Measurements from ENCODE around the gene NOP14. TPM values are rescaled to one million over a fixed set of nuclear protein-coding genes. Genes with fewer than 3 reads are reported as not detected.
"Not testable (repeated sequence)": the region's sequence is repeated elsewhere in the genome, so short reads cannot be mapped to it uniquely, and the experiment has no call there.

Gene NOP14
- polyA plus RNA-seq, 4 donors, result 18.0 to 33.7 (median 30.8) TPM

DNA sequence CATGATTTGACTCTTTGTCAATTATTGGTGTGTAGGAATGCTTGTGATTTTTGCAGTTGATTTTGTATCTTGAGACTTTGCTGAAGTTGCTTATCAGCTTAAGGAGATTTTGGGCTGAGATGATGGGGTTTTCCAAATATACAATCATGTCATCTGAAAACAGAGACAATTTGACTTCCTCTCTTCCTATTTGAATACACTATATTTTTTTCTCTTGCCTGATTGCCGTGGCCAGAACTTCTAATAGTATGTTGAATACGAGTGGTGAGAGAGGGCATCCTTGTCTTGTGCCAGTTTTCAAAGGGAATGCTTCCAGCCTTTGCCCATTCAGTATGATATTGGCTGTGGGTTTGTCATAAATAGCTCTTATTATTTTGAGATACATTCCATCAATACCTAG, 44.9 kb downstream of the NOP14 start:
- not testable (repeated sequence) for DNase-seq (ENCODE audit: low read depth in 4 of 4, low spot score in 3 of 4)

GRCh38 chr4:2916696-2917095, 46.5 kb downstream of the NOP14 start:
- DNase-seq (ENCODE audit: low read depth in 4 of 4, low spot score in 3 of 4), result not testable (repeated sequence)

DNA sequence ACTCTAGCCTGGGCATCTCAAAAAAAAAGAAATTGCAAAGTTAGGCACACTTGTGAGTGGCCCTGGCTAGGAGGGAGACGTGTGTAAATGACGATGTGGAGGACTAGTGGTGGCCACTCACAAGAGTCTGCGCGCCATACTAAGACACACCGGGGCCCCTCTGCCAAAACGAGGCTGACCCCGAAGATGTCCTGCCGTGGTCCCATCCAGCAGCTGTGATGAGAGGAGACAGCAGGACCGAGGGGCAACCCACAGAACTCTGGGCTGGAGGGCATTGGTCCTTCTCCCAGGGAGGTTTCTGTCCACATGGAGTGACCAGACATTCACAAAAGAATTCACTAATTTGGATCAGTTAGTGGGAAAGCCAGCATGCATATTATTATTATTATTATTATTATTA, 47.4 kb downstream of the NOP14 start:
- no peak for DNase-seq (ENCODE audit: low read depth in 4 of 4, low spot score in 3 of 4)

DNA sequence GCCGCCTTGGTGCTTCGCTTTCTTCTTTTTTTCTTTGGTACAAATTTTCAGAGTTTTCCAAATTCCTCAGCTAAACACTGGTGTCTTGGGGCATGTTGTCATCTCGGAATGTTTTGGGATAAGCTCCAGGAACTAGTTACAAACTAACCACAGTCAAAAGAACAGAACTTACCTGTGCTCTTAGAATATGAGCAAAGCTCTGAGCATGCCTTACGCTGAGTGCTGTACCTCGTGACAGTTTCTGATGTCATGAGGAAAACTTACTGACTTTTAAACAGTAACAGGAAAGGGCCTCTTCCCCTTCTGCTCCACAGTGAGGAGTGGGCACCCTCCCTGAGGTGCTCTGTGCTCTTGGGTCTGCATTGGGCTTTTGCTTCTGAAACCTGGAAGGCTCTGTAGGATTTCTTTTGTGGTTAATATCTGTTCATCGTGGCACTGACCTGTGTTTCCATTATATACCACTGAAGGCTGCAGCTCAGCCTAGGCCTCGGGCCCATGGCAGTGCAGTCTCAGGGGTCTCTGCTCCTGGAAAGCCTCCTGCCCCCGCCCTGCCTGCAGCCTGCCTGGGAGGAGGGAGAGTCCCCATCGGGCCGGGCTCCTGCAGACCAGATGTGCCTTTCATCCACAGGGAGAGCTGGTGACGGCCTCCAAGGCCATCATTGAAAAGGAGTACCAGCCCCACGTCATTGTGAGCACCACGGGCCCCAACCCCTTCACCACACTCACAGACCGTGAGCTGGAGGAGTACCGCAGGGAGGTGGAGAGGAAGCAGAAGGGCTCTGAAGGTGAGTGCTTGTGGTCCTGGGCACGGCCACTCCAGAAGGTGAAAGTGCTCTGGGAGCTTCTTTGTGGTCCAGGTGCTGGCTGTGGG, 48.7 kb downstream of the NOP14 start:
- no peak for DNase-seq (ENCODE audit: low read depth in 4 of 4, low spot score in 3 of 4)

- DNase-seq (ENCODE audit: low read depth in 4 of 4, low spot score in 3 of 4), result no peak
Observed at GRCh38 chr4:2913168-2913567, 50.0 kb downstream of the NOP14 start.

- no peak for DNase-seq (ENCODE audit: low read depth in 4 of 4, low spot score in 3 of 4)
Observed at GRCh38 chr4:2911868-2912267, 51.3 kb downstream of the NOP14 start.

DNA sequence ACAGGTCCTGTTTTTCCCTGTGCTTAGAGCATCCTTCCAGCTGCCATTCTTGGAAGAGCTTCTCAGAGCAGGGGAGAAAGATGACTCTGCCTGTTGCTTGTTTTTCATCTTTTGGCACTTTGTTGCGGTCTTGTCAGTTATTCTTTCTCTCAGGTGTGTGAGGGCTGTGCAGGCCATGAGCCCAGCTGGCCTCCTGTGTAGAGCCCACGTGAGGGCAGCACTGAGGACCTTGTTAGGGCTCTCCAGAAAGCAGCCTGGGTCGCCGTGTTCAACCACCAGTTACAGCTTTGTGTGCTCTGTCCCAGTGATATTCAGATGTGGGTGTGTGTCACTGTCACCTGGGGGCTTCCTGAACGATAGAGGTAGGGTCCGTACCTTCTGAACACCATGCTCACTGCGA, 52.8 kb downstream of the NOP14 start:
- DNase-seq (ENCODE audit: low read depth in 4 of 4, low spot score in 3 of 4), result no peak

- DNase-seq (ENCODE audit: low read depth in 4 of 4, low spot score in 3 of 4), result no peak
Observed at GRCh38 chr4:2909583-2909982, 53.6 kb downstream of the NOP14 start.

- no peak for DNase-seq (ENCODE audit: low read depth in 4 of 4, low spot score in 3 of 4)
Observed at GRCh38 chr4:2908686-2909085, 54.5 kb downstream of the NOP14 start.

- DNase-seq (ENCODE audit: low read depth in 4 of 4, low spot score in 3 of 4), result no peak
Observed at GRCh38 chr4:2907706-2908293, 55.4 kb downstream of the NOP14 start.

DNA sequence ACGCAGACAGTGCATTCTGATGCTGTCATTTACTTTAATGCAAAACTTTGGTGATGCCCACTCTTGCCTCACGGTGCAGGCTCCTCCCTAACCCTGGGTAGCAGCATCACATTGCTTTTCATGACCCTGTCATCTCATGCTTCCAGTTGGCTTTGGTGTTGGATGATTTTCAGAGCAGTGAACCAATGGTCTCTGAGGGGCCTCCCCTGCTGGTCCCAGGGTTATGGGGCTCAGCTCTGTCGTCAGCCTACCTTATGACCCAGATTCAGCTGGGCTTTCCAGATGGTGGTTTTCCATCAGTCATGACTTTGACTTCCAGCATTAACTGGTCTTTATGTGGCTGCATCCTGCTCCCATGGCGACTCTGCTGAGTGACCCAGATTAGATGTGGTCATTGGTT, 56.0 kb downstream of the NOP14 start:
- no peak for DNase-seq (ENCODE audit: low read depth in 4 of 4, low spot score in 3 of 4)

- no peak for DNase-seq (ENCODE audit: low read depth in 4 of 4, low spot score in 3 of 4)
Observed at GRCh38 chr4:2906218-2906617, 57.0 kb downstream of the NOP14 start.

- DNase-seq (ENCODE audit: low read depth in 4 of 4, low spot score in 3 of 4), result no peak
Observed at GRCh38 chr4:2905544-2905943, 57.7 kb downstream of the NOP14 start.

DNA sequence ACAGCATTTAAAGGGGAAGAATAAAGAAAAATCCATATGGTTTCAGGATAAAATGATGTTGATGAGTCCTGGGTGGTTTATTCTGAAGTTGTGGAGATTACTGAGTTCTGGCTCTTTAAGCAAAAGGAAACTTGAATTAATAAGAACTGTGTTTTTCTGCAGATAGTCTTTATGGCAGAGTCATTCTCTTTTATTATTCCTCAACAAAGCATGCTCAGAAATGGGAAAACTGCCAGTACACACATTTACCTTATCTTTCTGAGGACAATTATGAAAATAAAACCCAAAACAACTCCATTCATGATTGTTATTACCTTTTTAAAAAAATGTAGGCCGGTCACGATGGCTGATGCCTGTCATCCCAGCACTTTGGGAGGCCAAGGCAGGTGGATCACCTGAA, 61.1 kb downstream of the NOP14 start:
- DNase-seq (ENCODE audit: low read depth in 4 of 4, low spot score in 3 of 4), result no peak

- no peak for DNase-seq (ENCODE audit: low read depth in 4 of 4, low spot score in 3 of 4)
Observed at GRCh38 chr4:2901186-2901585, 62.0 kb downstream of the NOP14 start.

- no peak for DNase-seq (ENCODE audit: low read depth in 4 of 4, low spot score in 3 of 4)
Observed at GRCh38 chr4:2900741-2901140, 62.5 kb downstream of the NOP14 start.

DNA sequence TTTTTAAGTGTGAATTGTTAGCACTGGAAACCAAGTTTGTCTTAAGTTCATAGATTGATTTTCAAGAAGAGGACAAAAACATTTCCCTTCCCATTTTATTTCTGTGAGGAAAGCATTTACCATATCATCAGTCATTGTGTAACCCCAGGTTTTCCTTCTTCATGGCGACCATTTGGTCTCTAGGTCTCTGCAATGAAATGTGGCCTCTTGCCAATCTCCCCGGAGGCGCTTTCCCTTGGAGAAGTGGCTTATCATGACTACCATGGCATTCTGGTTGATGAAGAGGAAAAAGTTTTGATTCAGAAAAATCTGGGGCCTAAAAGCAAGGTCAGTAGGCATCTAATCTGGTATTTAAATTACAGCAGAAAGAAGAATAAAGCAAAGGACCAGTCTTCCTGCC, 65.2 kb downstream of the NOP14 start:
- DNase-seq (ENCODE audit: low read depth in 4 of 4, low spot score in 3 of 4), result no peak

- no peak for DNase-seq (ENCODE audit: low read depth in 4 of 4, low spot score in 3 of 4)
Observed at GRCh38 chr4:2893772-2894171, 69.4 kb downstream of the NOP14 start.

DNA sequence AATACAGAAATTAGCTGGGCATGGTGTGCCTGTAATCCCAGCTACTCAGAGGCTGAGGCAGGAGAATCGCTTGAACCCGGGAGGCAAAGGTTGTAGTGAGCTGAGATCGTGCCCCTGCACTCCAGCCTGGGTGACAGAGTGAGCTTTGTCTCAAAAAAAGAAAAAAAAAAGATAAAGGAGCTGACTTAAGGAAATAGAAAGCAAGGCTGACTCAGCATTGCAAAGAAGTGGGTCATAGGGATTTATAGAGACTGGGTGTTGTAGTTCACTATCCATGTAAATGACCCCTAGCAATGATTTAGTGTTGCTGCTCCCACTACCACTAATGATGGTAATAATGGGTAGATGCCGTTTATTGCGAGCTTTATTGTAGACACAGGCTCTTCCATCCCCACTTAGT, 71.9 kb downstream of the NOP14 start:
- DNase-seq (ENCODE audit: low read depth in 4 of 4, low spot score in 3 of 4), result no peak

GRCh38 chr4:2888886-2889285, 74.3 kb downstream of the NOP14 start:
- DNase-seq (ENCODE audit: low read depth in 4 of 4, low spot score in 3 of 4), result no peak

Data from left renal pelvis (tissue), 4 donors.